CD8-positive, alpha-beta memory T cell (primary cell): ENCODE measurements around the gene EQTN. TPM values are rescaled to one million over a fixed set of nuclear protein-coding genes. Genes with fewer than 3 reads are reported as not detected.
A peak's percentile ranks its signal among the peaks of the same experiment; 100 is the strongest.

Experiments
- CTCF ChIA-PET: fragments of 350-600 bp; sonication (Branson Sonifier 250); formaldehyde crosslinking; loops from one replicate; lab custom pipeline; 2021; ENCODE audit warnings: antibody characterized with exemption; lab: Charles Lee
- POLR2A ChIA-PET: fragments of 350-600 bp; sonication (Branson Sonifier 250); formaldehyde crosslinking; loops from one replicate; lab custom pipeline; 2021; ENCODE audit warnings: antibody characterized with exemption; lab: Charles Lee
- DNase-seq, 5 donors: peaks; one replicate each; pipeline versions ENCODE4 v3.0.0 to v3.0.0-alpha.2; 2020 to 2022; ENCODE audit warnings: mixed read lengths in 1 of 5
- H3K27ac ChIP-seq: one replicate; pipeline ENCODE4 v1.7.0; 2013; ENCODE audit warnings: low read depth, mild to moderate bottlenecking, low read length, moderate library complexity
- H3K27me3 ChIP-seq: 2 replicates; pipeline ENCODE4 v1.7.0; 2013; ENCODE audit warnings: low read length, mild to moderate bottlenecking; ENCODE audit not compliant: insufficient read depth, poor library complexity, severe bottlenecking
- H3K36me3 ChIP-seq: 2 replicates; pipeline ENCODE4 v1.7.0; 2013; ENCODE audit warnings: mild to moderate bottlenecking, low read length, moderate library complexity; ENCODE audit not compliant: insufficient read depth
- H3K4me1 ChIP-seq: 2 replicates; pipeline ENCODE4 v1.7.0; 2013; ENCODE audit warnings: mild to moderate bottlenecking, low read length, moderate library complexity; ENCODE audit not compliant: insufficient read depth
- H3K4me3 ChIP-seq: 2 replicates; pipeline ENCODE4 v1.7.0; 2013; ENCODE audit warnings: mild to moderate bottlenecking, low read length
- H3K9me3 ChIP-seq: 2 replicates; pipeline ENCODE4 v1.7.0; 2013; ENCODE audit warnings: mild to moderate bottlenecking, low read length
- H3K27ac Mint-ChIP-seq, 8 donors: one replicate each; pipeline ENCODE4 v1.8.0; 2020 to 2021; ENCODE audit warnings: mixed read lengths in 8 of 8, mild to moderate bottlenecking in 6 of 8, inconsistent platforms in 3 of 8, moderate library complexity in 3 of 8
- H3K27me3 Mint-ChIP-seq, 2 donors: one replicate each; pipeline ENCODE4 v1.8.0; 2020 to 2021; ENCODE audit warnings: mixed read lengths in 2 of 2, mild to moderate bottlenecking in 1 of 2, moderate library complexity in 1 of 2
- H3K36me3 Mint-ChIP-seq, 3 donors: one replicate each; pipeline ENCODE4 v1.8.0; 2020 to 2021; ENCODE audit warnings: mixed read lengths in 3 of 3, inconsistent platforms in 1 of 3, mild to moderate bottlenecking in 1 of 3
- H3K4me1 Mint-ChIP-seq, 3 donors: one replicate each; pipeline ENCODE4 v1.8.0; 2020 to 2021; ENCODE audit warnings: mixed read lengths in 3 of 3, inconsistent platforms in 1 of 3, mild to moderate bottlenecking in 1 of 3
- H3K4me3 Mint-ChIP-seq, 7 donors: one replicate each; pipeline ENCODE4 v1.8.0; 2020 to 2021; ENCODE audit warnings: mixed read lengths in 7 of 7, mild to moderate bottlenecking in 6 of 7, moderate library complexity in 4 of 7, inconsistent platforms in 2 of 7
- H3K9me3 Mint-ChIP-seq, 5 donors: one replicate each; pipeline ENCODE4 v1.8.0; 2020 to 2022; ENCODE audit warnings: mixed read lengths in 5 of 5, mild to moderate bottlenecking in 3 of 5, moderate library complexity in 2 of 5, inconsistent platforms in 1 of 5
- polyA plus RNA-seq: library from polyadenylated mRNA; unstranded; fragments of 300-500 nt; fragmentation: Illumina TruSeq; gene quantifications from one replicate; pipeline ENCODE4 v1.2.3, GENCODE V29; 2021
- total RNA-seq, 2 experiments: library from RNA; stranded (reverse); gene quantifications; one replicate each; pipeline ENCODE4 v1.2.3, GENCODE V29; 2021

Gene EQTN
- total RNA-seq (not detected), polyA plus RNA-seq (not detected)

DNA sequence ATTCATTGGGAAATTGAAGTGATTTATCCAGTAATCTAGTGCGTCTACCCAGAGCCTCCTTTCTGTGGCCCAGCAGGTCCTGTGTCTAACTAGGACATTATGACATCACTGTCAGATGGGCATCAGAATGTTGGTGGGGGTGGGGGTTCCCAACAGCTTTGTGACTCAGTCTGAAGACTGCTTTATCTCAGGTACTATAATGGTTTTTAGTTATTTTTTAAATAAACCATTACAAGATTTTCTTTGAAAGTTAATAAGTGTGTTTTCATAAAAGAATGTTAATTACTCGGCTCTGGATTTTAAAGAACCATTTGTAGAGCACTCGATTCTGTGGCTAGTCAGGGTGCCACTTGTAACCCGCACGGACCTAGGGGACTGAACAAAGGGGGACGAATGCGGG is at the start of gene EQTN:
TSS of gene EQTN (minus strand) at position 101 of the 400 bp plus-strand sequence. CDS start at position 6, 95 bp downstream.
- Histone ChIP-seq H3K36me3 (no peaks in the 10 kb centered on the region), H3K4me1 (no peaks in the 10 kb centered on the region), H3K27me3 (no peaks in the 10 kb centered on the region), H3K27ac (no peak within 1 kb of the TSS), H3K4me3 (no peak within 1 kb of the TSS), H3K9me3 (no peaks in the 10 kb centered on the region)
- Mint-ChIP-seq H3K4me3 (peak within 1 kb of the TSS in 1 of 7 donors; percentile 38), H3K36me3 (no peaks in the 10 kb centered on the region), H3K27ac (no peak within 1 kb of the TSS), H3K27me3 (peaks cover 1 to 8% of the 10 kb centered on the region in 2 donors), H3K9me3 (peaks cover 0 to 2% (median 0%) of the 10 kb centered on the region in 5 donors), H3K4me1 (no peaks in the 10 kb centered on the region)
- CTCF ChIA-PET: no interaction called here
- POLR2A ChIA-PET: no interaction called here
- no peak for DNase-seq

- no peaks in the 10 kb centered on the region for H3K4me1 ChIP-seq
- no peaks in the 10 kb centered on the region for H3K9me3 ChIP-seq
- H3K4me3 Mint-ChIP-seq: no peak overlapping the region
- H3K36me3 Mint-ChIP-seq: no peaks in the 10 kb centered on the region
- POLR2A ChIA-PET: no interaction called here
- CTCF ChIA-PET: interaction anchor here (1.2 kb wide), 1 partner anchor 11 kb away, joined by 3 read pairs; no protein-coding TSS in a partner anchor
- H3K9me3 Mint-ChIP-seq: no peaks in the 10 kb centered on the region
- H3K27me3 ChIP-seq: no peaks in the 10 kb centered on the region
- no peaks in the 10 kb centered on the region for H3K4me1 Mint-ChIP-seq
- H3K27ac ChIP-seq: no peak overlapping the region
- H3K27me3 Mint-ChIP-seq: no peaks in the 10 kb centered on the region
- H3K4me3 ChIP-seq: no peak overlapping the region
- H3K36me3 ChIP-seq: no peaks in the 10 kb centered on the region
- no peak overlapping the region for H3K27ac Mint-ChIP-seq
- no peak for DNase-seq
Measured at GRCh38 chr9:27344776-27345175, 47.8 kb upstream of the EQTN start.

- H3K36me3 ChIP-seq: no peaks in the 10 kb centered on the region
- Mint-ChIP-seq H3K27ac (no peak overlapping the region), H3K4me3 (no peak overlapping the region), H3K27me3 (no peaks in the 10 kb centered on the region), H3K9me3 (no peaks in the 10 kb centered on the region), H3K4me1 (no peaks in the 10 kb centered on the region), H3K36me3 (no peaks in the 10 kb centered on the region)
- H3K27me3 ChIP-seq: no peaks in the 10 kb centered on the region
- DNase-seq: no peak
- no peak overlapping the region for H3K4me3 ChIP-seq
- no peaks in the 10 kb centered on the region for H3K9me3 ChIP-seq
- no peak overlapping the region for H3K27ac ChIP-seq
- CTCF ChIA-PET: interaction anchor here (1.4 kb wide), 1 partner anchor 9 kb away, joined by 4 read pairs; no protein-coding TSS in a partner anchor
- POLR2A ChIA-PET: no interaction called here
- H3K4me1 ChIP-seq: no peaks in the 10 kb centered on the region
Measured at GRCh38 chr9:27341545-27342294, 44.8 kb upstream of the EQTN start.

DNA sequence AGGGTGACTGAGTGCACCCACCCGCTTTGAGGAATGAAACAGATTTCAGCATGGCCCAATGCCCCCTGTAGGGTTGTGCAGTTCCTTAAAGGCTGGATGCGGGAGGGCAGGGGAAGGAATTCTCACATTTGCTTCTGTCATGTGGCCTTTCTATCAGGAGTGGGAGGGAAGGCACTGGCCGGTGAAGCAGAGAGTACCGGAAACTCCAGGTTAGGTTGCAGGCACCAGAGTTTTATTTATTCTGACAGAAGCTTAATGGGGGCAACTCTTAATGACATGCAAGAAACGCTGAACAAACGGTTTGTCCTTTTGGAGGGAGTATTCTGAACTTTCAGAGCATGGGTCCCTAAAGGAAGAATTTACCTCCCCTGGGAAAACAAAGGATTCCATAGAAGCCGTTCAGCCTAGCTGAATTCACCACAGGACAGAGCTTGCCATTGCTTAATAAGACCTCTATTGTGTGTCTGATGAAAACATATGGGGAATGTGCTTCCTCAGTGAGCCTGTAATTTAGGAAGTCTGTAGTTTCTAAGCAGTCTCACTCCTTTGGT is 44.1 kb upstream of the EQTN start:
- Histone ChIP-seq H3K27ac (no peak overlapping the region), H3K4me3 (no peak overlapping the region), H3K4me1 (no peaks in the 10 kb centered on the region), H3K36me3 (no peaks in the 10 kb centered on the region), H3K9me3 (no peaks in the 10 kb centered on the region), H3K27me3 (no peaks in the 10 kb centered on the region)
- ChIA-PET POLR2A (no interaction called here), CTCF (interaction anchor here (1.4 kb wide), 1 partner anchor 8 kb away, joined by 4 read pairs; no protein-coding TSS in a partner anchor)
- no peaks in the 10 kb centered on the region for H3K27me3 Mint-ChIP-seq
- no peaks in the 10 kb centered on the region for H3K36me3 Mint-ChIP-seq
- no peak overlapping the region for H3K4me3 Mint-ChIP-seq
- no peak for DNase-seq
- no peaks in the 10 kb centered on the region for H3K4me1 Mint-ChIP-seq
- H3K27ac Mint-ChIP-seq: no peak overlapping the region
- no peaks in the 10 kb centered on the region for H3K9me3 Mint-ChIP-seq

DNA sequence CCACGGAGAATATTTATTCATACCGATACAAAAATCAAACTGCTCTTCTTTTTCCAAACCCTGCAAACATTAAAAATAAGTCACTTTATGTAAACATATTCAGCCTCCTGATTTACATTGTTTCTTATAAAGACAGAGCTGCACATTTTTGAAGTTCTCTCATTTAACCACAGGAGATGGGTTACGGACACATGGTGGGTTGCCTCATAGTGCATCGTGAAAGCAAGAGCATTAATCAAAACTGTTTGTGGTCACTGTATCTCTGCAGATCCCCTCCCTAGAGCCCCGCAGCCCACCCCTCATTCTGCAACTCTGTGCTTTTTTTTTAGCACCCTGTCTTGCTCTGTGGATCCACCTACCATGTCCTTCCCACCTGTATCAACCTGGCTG is 43.3 kb upstream of the EQTN start:
- no peak overlapping the region for H3K4me3 Mint-ChIP-seq
- no peaks in the 10 kb centered on the region for H3K36me3 Mint-ChIP-seq
- H3K27me3 Mint-ChIP-seq: no peaks in the 10 kb centered on the region
- Histone ChIP-seq H3K27me3 (no peaks in the 10 kb centered on the region), H3K4me3 (no peak overlapping the region), H3K4me1 (no peaks in the 10 kb centered on the region), H3K9me3 (no peaks in the 10 kb centered on the region), H3K36me3 (no peaks in the 10 kb centered on the region), H3K27ac (no peak overlapping the region)
- H3K4me1 Mint-ChIP-seq: no peaks in the 10 kb centered on the region
- no peak for DNase-seq
- H3K27ac Mint-ChIP-seq: no peak overlapping the region
- H3K9me3 Mint-ChIP-seq: no peaks in the 10 kb centered on the region
- POLR2A ChIA-PET: no interaction called here
- CTCF ChIA-PET: no interaction called here

DNA sequence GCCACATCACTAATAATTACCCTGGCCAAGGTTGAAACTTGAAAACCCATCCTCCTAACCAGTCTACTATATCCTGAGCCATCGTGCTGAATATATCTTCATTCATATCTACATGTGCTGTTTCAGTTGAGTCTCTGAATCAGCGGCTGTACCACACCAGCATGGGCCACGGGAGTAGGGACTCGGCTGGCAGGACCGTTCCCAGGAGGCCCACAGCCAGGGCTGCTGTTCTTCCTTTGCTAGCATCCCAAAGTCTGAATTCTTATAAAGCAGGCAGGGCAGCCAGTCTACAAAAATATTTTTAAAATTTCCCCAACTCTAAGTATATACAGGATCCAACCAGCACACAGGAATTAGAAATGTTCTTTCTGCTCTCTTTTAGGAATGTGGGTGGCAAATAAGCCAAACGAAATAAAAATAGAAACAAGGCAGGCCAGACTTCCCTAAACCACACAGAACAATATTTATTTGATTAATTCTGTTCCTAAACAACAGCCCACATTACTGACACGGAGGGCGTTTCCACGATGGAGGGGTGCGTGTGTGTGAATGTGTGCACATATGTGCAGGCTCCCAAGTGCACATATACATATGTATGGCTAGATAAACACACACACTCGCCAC is 42.8 kb upstream of the EQTN start:
- Histone ChIP-seq H3K4me3 (no peak overlapping the region), H3K27me3 (no peaks in the 10 kb centered on the region), H3K9me3 (no peaks in the 10 kb centered on the region), H3K36me3 (no peaks in the 10 kb centered on the region), H3K27ac (no peak overlapping the region), H3K4me1 (no peaks in the 10 kb centered on the region)
- ChIA-PET POLR2A (no interaction called here), CTCF (no interaction called here)
- no peak for DNase-seq
- no peaks in the 10 kb centered on the region for H3K9me3 Mint-ChIP-seq
- H3K4me1 Mint-ChIP-seq: no peaks in the 10 kb centered on the region
- no peak overlapping the region for H3K4me3 Mint-ChIP-seq
- H3K27me3 Mint-ChIP-seq: no peaks in the 10 kb centered on the region
- no peaks in the 10 kb centered on the region for H3K36me3 Mint-ChIP-seq
- H3K27ac Mint-ChIP-seq: no peak overlapping the region

- Histone ChIP-seq H3K9me3 (no peaks in the 10 kb centered on the region), H3K4me1 (peaks cover 1% of the 10 kb centered on the region), H3K36me3 (no peaks in the 10 kb centered on the region), H3K4me3 (no peak overlapping the region), H3K27ac (no peak overlapping the region), H3K27me3 (no peaks in the 10 kb centered on the region)
- Mint-ChIP-seq H3K4me1 (no peaks in the 10 kb centered on the region), H3K27me3 (no peaks in the 10 kb centered on the region), H3K4me3 (no peak overlapping the region), H3K9me3 (no peaks in the 10 kb centered on the region), H3K36me3 (no peaks in the 10 kb centered on the region), H3K27ac (no peak overlapping the region)
- no peak for DNase-seq
- CTCF ChIA-PET: interaction anchor here (0.6 kb wide), 1 partner anchor 12 kb away, joined by 3 read pairs; no protein-coding TSS in a partner anchor
- POLR2A ChIA-PET: no interaction called here
Measured at GRCh38 chr9:27338527-27338903, 41.6 kb upstream of the EQTN start.

DNA sequence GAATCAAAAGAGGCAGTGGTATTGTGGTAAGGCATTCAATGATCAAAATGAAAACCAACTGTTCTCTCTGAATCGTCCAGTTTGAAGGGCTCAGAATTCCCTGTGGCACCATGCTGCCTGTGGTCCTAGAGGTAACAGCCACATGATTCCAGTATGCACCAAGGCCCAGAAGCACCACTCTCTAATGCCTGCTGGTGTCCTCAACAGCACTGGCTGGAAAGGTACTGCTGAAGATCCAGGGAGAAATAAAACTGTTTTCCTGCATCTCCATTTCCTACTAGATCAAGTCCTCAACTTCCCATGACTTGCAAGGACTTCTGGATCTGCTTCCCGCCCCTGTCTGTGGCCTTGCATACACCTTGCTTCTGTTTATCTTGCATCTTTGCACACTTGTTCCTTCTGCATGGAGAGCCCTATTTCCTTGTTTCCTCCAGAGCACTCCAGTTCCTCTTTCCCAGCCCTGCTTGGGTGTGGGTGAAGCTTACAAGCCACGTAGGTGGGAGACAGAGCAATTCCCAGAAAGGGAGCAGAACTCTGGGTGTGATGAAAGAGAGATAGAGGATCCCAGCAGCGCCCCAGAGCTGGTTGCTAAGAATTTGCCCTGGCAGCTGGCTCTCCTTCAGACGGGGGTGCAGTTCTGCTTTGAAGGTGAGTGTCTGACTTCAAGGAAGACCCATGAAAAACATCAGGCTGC is 41.0 kb upstream of the EQTN start:
- Mint-ChIP-seq H3K9me3 (no peaks in the 10 kb centered on the region), H3K27ac (no peak overlapping the region), H3K4me3 (no peak overlapping the region), H3K36me3 (no peaks in the 10 kb centered on the region), H3K27me3 (no peaks in the 10 kb centered on the region), H3K4me1 (no peaks in the 10 kb centered on the region)
- H3K36me3 ChIP-seq: no peaks in the 10 kb centered on the region
- CTCF ChIA-PET: interaction anchor here (0.6 to 0.7 kb wide), 2 partner anchors 13 to 188 kb away, joined by 3 read pairs; no protein-coding TSS in a partner anchor
- H3K4me1 ChIP-seq: peaks cover 4% of the 10 kb centered on the region
- no peak for DNase-seq
- no peaks in the 10 kb centered on the region for H3K27me3 ChIP-seq
- POLR2A ChIA-PET: no interaction called here
- no peak overlapping the region for H3K4me3 ChIP-seq
- H3K9me3 ChIP-seq: no peaks in the 10 kb centered on the region
- H3K27ac ChIP-seq: no peak overlapping the region
